HG03066 (cell line): ENCODE measurements around the gene HNF4A.
"Not testable (repeated sequence)": the region's sequence is repeated elsewhere in the genome, so short reads cannot be mapped to it uniquely, and the experiment has no call there.

ENCODE experiments used
- ATAC-seq: cut with Tn5 transposase; IDR thresholded peaks from one replicate; pipeline ENCODE4 v1.9.1; 2021; ENCODE audit warnings: low read depth; ENCODE audit not compliant: unreplicated experiment

Gene HNF4A

DNA sequence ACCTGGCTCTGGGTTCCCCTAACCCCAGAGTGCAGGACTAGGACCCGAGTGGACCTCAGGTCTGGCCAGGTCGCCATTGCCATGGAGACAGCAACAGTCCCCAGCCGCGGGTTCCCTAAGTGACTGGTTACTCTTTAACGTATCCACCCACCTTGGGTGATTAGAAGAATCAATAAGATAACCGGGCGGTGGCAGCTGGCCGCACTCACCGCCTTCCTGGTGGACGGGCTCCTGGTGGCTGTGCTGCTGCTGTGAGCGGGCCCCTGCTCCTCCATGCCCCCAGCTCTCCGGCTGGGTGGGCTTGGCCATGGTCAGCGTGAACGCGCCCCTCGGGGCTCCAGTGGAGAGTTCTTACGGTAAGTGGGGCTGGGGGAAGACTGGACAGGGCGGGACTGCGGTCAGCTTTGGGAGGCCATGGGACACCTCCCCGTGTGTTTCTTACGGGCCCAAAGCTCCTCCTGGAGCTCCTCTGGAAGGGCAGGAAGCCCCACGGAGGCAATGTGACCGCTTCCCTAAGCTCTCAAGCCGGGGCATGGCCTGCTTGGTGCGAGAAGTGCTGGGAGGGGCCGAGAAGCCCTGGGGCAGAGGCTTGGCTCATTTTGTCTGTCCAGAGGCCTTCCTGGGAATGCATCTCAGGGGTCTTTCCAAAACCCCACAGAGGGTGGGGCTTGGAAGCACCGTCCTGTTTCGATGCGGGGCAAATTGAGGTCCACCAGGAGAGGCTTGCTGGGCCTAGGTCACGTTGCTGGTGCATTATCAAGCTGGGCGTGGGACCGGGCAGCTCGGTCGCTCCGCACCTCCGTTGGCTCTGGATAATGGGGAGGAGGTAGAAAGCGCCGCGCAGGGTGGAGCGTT, at the start of gene HNF4A:
TSS of gene HNF4A (plus strand) at position 202 of the 855 bp plus-strand sequence. CDS start at position 308, 106 bp downstream.
- no peak for ATAC-seq

DNA sequence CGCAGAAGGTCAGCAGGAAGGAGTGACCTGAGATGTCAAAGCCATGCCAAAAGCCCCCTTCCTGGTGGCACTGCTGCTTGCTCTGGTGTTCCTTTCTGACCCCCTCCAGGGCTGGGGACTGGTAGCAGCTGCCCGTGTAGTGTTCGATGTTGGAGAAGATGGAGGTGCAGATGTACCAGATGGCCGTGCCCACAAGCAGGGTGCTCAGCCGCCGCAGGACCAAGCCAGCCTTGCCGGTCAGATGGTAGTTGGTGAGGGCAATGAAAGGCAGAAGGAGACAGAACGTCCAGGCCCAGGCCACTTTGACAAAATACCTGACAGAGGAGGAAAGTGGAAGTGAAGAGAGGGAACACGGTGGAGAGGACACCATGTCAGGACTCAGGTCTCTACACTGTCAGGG, 48.6 kb upstream of the HNF4A start:
- ATAC-seq: no peak

DNA sequence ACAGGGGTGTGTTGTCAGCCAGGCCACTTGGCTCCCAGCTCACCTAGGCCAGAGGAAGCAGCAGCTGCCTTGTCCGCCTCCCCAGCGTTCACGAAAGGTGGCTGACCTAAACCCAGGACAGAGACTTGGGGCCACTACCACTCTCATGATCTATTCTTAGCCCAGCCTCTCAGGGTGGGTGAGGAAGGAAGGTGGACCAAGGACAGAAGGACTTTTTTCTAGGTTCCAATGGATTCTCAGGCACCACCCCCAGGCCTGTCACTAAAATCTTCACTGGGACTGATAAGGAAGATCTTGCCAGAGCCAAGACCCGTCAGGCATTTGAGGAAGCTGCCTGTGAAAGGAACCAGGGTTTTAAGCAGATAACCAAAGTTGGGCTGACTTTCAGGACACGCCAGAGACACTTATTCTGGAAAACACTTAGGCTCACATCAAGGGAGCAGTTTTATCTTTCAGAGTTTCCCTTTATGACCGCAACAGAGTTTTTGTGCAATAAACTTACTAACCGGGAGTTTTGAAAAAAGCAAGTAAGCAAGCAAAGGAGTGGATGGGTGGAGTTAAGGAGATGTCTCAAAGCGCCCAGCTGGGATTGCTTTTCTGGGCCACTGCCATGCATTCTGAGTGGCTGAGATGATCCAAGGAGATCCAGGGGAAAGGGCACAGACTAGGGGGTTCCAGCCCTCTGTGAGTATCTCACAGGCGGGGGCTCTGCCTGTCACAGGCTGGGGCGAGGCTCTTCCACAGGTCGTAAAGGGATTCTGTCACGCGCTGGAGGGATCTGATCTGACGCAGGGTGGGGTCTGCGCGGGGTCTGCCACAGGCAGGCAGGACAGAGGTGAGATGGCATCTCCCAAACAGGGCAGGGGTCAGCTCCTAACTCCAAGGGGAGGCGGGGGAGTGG, 45.5 kb upstream of the HNF4A start:
- ATAC-seq: no peak

DNA sequence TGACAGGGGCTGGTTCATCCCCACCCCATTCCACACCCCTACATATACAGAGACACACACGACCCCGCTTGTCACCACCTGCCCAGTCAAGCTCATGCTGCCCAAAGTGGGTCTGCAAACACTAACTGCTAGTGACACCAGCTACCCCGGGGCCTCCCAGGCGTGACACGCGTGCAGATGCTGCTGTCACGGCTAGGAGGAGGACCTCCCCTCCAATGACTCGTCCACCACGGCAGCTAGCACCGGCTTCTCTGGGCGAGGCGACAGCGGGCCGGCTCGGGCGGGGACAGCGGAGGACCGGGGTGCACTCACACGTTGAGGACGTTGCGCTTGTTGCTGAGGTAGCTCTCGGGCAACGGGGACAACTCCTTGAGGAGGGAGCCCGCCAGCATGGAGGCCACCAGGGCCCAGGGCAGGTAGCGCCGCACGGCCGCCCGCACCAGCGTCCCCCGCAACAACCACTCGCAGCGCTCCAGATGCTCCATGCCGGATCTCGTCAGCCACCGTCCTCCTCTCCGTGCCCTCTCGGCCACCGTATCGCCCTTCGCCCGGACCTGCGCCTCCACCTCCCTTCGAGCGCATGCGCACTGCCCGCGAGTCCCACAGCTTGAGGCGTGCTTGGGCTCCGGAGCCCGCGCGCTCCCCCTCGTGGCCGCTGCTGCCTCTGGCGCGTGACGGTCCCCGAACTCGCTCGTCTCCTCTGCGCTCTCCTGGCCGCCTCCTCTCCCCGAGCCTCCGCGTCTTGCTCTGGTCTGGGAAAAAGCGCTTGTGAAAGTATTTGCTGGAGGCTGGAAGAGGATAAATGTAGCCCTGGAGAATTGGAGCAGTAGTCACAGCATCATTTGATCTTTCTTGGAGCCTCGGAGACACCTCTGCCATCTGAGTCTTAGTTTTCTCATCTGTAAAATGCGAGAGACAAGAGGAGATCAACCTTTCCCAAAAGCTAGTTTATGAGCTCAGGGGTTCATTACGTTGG, 44.5 kb upstream of the HNF4A start, which contains the start of gene FITM2:
TSS of gene FITM2 (minus strand) at position 539 of the 976 bp plus-strand sequence. CDS start at position 485, 54 bp downstream.
- peak; percentile 90 for ATAC-seq

DNA sequence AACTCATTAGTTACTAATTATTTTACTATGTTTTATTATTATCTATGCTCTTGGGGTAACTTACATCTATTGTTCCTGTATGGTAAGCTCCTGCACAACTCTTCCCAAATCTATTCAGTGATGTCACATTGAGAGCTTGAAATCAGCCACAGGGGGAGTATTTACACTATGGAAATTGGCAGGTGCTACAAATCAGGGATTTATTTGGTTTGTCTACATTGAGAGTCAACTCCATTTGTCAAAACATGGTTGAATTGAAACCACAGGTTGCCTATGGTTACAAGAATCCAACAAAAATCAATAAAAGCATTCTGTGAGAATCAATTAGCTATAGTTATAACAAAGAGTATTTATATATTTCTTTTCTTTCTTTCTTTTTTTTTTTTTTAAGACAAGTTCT, 40.6 kb upstream of the HNF4A start:
- ATAC-seq: no peak

DNA sequence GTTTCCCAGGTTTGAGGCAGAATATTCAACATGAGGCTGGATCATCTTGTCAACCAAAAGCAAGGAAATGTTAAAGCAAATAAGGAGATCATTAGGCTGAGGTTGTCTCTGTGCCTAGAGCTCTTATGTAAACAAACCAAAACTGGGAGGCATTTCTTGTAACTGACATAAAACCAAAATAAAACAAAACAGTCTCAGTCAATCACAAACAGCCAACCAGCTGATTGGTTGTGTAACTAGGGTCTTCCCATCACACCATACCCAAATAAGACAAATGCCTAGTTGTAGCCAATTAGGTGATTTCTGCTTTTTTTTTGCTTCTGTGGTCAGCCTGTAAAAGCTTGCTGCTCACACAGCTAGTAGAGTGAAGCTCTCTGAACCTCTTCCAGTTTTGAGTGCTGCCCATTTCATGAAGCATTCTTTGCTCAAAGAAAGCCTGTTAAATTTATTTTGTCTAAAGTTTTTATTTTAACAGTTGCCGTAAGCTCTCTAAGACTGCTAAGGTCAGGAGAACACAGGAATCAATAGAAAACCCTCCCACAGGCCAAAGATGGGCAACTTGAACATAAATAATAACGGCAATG, 35.6 kb upstream of the HNF4A start:
- no peak for ATAC-seq

DNA sequence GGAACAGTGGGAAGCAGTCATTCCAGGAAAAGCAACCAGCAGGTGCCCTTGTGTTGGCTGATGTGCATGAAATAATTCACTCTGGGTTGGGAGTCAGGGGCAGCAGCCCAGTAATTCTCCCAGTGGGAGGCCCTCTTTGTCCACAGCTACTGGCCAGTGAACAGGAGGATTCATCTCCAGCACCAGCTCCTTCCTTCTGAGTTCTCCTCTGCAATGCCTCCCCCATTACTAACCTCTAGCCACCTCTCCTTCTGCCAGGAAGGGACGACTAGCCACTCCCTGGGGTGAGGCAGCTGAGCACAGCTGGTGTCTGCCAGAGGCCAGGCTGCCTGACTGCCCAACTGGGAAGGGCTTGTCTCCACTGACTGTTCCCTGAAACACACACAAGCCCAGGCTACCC, 31.2 kb upstream of the HNF4A start:
- ATAC-seq: no peak

DNA sequence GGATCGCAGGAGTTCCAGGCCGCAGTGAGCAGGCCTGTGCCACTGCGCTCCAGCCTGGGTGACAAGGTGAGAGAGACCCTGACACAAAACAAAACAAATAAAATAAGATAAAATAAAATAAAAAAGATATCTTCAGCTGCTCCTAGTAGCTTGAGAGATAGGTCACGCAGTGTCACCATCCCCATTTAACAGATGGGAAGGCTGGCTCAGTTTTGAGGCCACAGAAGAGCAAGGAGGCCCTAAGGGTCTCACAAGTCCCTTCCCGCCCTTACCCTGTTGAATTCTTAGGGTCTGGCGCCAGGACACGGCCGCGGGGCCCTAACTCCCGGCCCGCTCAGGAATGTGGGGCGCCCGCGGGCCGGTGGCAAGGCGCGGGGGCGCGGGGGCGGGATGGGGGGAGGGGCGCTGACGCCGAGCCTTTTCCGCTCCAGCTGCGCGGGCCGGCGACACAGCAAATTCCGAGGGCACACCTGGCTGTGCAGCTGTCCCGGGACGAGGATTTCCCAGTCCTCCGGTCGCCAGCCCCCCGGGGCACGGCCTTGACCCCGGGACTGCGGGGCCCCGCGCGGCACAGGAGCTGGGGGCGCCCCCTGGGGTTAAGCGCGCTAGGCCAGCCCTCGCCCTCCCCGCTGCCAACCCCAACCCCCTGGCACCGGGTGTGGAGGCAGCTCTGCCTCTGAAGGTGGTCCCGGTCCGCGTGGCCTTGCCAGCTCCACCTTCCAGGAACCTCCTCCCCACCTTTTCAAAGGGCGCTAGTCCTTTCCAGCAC, 28.9 kb upstream of the HNF4A start:
- no peak for ATAC-seq

DNA sequence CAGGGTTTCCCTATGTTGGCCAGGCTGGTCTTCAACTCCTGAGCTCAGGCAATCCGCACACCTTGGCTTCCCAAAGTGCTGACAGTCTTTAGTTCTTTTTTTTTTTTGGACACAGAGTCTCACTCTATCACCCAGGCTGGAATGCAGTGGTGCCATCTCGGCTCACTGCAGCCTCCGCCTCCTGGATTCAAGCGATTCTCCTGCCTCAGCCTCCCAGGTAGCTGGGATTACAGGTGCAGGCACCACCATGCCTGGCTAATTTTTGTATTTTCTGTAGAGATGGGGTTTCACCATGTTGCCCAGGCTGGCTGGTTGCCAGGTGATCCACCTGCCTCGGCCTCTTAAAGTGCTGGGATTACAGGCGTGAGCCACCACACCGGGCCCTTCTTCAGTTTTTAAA, 27.8 kb upstream of the HNF4A start:
- ATAC-seq: not testable (repeated sequence)

DNA sequence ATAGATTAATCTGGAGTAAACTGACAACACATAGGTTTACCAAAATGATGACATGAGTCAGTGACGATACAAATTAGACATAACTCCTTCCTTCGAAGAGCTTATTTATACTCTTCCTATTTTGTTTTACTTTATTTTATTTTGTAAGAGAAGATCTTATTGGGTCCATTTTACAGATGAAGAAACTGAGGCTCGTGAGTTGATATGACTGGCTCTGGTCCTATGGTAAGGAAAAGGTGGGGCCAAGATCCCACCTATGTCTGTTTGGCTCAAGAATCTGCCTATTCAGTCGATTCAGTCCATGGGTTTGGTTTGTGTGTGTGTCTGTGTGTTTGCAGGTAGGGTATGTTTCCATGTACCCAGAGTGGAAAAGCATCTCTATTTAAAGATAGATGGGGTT, 27.1 kb upstream of the HNF4A start:
- no peak for ATAC-seq

DNA sequence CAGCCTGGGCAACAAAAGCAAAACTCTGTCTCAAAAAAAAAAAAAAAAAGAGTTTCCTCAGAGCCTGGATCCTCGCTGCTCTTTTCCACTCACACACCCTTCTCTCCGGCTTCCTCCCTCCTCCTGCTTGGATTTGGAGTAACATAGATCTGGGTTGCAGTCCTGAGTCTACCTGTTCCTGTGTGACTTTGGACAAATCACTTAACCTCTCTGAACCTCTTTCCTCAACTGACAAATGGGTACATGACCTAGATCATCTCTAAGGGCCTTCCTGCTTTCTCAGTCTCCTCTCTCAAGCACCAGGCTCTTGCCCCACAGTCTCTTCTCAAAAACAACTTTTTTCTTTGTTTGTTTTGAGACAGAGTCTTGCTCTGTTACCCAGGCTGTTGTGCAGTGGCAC, 24.3 kb upstream of the HNF4A start:
- ATAC-seq: no peak

DNA sequence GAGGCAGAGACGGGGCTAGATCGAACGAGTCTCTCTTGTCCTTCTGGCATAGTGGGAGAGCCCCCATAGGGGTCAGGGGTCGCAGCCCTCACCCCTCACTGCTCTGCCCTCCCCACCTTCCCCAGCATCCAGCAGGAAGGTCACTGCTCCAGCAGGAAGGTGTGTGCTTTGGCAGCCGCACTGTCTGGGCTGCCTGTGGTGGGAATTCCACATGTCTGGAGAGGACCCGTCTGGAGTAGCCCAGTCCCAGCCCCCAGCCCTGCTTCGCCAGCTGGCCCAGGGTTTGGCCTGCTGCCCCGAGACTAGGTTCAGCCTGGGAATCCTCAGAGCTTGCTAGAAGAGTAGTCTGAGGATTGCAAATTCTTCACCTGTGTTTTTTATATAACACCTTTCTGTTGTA, 21.2 kb upstream of the HNF4A start:
- no peak for ATAC-seq

DNA sequence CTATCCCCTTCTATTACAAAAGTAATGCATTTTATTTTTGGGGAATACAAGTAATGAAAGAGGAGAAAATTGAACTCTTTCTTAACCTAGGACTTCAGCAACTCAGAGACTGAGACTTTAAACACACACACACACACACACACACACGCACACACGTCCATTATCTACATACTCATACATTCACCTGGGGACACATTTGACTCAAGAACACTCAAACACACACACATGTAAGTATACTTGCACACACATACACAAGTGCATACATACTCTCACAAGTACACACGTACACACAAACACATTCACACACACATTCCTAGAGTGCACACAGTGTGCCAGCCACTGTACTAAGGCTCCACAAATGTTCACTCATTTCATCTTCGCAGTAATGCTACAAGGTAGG, 20.8 kb upstream of the HNF4A start:
- ATAC-seq: no peak

DNA sequence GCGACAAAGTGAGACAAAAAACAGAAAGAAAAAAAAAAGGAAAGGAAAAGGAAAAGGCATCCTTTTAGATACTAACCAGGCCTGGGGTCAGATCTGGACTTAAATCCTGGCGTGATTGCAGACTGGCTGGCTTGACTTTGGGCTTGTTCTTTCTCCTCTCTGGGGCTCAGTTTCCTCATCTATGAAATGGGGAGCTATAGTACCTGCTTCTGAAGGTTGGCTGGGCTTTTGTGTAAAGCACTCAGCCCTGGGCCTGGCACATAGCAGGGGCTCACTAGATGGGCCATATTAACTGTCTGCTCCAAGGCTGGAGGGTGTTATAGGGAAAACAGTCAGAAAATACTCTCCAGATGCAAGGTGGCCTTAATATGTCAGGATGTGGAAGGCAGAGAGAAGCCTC, 19.8 kb upstream of the HNF4A start:
- no peak for ATAC-seq

DNA sequence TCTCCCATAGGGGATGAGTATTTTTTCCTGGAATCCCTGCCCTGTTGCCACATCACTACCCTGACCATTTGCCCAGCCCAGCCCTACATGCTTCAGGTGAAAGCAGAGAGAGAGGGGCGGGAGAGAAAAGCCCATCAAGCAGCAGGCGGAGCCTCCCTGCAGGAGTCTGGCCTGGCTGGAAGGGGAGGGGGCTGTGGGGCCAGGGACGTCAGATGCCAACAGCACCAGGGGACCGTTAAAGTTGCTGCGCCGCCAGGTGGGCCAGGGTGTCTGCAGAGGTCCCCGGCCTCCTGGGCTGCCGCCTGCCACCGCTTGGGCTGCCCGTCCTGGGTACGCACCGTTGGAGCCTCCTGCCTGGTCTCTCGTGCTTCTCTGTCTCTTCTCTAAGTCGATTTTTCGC, 19.4 kb upstream of the HNF4A start:
- no peak for ATAC-seq

DNA sequence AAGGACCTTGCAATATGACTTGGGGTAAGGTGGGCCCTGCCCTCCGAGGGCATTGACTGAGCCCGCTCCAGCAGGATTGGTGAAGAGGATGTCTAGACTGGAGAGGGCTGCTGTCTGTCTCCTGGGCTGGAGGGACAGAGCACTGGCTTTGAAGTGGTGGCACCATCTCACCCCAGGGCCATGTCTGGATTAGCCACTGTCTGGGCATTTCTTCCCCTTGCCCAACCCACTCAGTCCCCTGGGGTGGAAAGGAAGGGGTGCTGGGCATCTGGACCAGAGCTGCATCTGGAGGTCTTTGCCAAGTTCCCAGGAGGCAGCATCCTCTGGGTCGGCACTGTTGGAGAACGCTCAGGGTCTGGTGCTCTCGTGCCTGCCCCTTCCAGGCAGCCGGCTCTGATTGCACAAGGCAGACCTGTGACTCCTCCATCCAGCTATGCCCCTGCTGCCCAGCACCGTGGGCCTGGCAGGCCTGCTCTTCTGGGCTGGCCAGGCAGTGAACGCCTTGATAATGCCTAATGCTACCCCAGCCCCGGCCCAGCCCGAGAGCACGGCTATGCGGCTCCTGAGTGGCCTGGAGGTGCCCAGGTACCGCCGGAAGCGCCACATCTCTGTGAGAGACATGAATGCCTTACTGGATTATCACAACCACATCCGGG, 18.6 kb upstream of the HNF4A start, which contains the start of gene R3HDML:
TSS of gene R3HDML (plus strand) at position 319 of the 656 bp plus-strand sequence. CDS start at position 434, 115 bp downstream.
- ATAC-seq: no peak

DNA sequence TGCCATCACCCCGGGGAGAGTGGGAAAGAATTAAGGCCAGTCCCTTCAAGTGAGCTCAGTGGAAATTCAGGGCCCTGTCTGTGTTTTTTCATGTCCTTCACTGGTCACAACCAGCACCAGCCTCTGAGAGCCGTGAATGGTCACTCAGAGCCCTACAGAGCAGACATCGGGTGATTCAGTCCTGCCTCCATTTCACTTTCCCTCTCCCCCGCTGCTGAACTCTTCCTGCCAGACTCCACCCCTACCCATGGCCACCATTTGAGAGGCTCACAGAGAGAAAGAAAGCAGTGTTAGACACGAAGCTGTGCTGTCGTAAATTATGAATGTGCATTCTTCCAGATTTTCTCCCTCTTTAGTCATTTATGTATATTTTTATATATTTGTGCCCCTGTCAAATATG, 13.3 kb upstream of the HNF4A start:
- no peak for ATAC-seq

DNA sequence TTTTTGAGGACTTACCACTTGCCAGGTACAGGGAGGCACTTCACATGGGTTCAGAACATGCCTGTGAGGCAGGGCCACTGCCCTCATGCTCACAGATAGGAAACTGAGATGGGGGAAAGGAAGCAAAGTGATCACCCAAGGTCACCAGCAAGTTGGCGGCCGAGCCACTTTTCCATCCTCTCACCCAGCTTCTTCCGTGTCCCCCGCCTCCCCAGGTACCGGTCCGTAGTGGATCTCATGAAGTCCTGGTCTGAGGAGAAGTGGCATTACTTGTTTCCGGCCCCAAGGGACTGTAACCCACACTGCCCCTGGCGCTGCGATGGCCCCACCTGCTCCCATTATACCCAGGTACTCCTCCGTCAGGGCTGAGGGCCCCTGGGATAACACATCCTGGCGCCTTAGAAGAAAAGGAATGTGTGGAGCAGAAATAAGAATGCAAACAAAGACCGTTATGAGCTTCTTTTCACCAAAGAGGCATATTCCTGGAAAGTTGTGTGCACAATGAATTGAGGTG, 12.3 kb upstream of the HNF4A start:
- no peak for ATAC-seq
